ENCODE results near the gene CLPSL1.
"Not testable (repeated sequence)": the region's sequence is repeated elsewhere in the genome, so short reads cannot be mapped to it uniquely, and the experiment has no call there.

The CLPSL1 gene, protein sequence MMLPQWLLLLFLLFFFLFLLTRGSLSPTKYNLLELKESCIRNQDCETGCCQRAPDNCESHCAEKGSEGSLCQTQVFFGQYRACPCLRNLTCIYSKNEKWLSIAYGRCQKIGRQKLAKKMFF

DNA sequence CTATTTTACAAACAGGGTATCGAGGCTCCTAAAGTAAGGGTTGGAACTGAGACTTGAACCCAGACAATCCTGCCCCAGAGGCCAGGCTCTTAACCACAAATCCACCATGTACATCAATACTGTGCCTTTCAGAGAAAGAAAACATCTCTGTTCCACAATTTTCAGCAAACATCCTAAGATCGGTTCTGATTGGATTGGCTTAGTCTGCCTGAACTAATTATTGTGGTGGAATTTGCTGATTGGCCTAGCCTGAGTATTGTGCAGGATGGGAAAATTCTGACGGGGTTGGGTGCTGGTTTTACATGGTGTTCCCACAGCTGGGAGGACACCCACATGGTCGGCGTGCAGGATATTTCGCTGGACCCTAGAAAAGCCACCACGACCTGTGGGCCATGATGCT lies at the start of gene CLPSL1:
Gene CLPSL1, plus strand, starts transcription at position 301 of the 400 bp plus-strand sequence. Its CDS starts 92 bp downstream, at position 393.
- DNase-seq, result no peak

DNA sequence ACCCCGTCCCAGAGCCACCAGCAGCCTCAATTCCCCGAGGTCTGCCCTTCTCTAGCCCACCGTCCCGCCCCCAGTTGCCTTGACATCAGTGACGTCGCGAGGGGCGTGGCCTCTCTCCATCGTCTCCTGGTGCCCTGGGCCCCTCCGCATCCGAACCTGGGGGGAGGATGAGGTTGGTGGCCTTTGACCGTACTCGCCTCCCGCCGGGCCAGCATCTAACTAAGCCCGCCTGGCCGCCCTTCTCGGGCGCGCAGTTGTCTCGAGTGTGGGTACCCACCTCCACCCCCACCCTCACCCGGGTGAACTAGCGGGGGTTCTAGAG lies 49.4 kb upstream of the CLPSL1 start:
- peak; percentile 72 to 94 (median 86) for DNase-seq

DNA sequence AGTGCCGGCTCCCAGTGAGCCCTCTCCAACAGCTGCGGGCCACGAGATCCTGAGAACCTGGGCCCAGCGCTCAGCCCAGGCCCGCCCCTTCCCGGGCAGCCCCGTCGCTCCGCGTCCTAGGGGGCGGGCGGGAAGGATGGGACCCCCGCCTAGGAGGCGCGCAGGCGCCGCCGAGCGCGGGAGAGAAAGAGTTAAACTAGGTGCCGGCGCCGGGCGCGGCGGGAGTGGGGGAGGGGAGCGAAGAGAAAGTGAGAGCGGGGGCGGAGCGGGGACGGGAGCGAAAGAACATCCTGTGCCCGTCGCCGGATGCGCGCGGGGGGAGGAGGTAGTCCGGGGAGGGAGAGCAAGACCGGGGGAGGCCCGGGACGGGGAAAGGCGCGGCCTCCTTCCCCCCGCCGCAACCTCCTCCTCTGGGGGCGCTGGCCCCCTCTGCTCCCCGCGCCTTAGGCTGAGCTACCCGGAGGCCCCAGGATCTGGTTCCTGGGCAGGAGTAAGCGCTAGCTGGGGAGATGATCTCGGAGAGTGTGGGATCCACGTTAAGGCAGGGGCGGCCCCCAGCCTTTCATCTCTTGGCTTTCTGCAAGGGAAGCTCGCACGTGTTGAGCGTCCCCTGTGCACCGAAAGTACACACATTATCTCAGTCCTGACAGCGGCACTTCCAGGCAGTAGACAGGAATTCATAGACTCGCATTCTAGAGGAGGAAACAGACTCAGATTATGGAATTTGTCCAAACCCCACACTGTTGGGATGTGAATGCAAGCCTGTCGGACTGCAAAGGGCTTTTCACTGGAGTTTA lies 48.9 kb upstream of the CLPSL1 start:
- DNase-seq, result peak; percentile 71 to 94 (median 89)

DNA sequence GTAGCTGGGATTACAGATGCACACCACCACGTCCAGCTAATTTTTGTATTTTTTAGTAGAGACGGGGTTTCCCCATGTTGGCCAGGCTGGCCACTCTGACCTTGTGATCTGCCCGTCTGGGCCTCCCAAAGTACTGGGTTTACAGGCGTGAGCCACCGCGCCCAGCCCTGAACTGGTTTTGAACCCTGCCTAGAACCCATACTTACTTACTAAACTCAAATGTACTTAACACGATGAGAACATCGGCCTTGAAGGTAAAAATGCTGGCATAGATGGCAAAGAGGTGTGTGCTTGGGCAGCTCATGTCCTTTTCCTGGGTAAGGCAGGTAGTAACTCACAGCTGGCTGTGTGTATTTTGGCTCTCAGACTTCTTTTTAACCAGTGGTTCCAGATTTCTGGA lies 47.2 kb upstream of the CLPSL1 start:
- no peak for DNase-seq

DNA sequence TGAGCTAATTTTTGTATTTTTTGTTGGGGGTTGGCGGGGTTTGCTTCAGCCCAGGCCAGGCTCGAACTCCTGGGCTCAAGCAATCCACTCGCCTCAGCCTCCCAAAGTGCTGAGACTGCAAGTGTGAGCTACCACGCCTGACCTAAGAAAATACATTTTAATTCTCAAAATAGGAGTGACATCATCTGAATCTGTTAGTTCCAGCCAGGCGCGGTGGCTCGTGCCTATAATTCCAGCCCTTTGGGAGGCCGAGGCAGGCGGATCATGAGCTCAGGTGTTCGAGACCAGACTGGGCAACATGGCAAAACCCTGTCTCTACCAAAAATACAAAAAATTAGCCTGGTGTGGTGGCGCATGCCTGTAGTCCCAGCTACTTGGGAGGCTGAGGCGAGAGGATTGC lies 46.5 kb upstream of the CLPSL1 start:
- not testable (repeated sequence) for DNase-seq

DNA sequence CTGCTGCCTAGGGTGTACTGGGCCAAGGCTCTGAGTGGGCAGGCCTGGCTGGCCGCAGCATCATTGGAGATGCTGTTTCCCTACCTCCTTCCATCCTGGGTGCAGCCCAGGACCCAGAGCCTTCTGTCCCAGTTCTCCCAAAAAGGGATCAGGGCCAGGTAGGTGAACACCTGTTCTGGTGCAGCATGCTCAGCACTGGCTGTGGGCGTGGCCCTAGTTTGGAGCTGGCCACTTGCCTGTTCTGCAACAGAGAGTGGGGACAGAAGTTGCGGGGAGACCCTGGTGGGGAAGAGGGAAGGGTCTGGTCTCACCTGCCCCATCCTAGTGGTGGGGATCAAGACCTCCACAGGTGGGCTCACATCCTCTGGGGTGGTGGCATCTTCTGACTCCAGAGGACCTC lies 45.4 kb upstream of the CLPSL1 start:
- no peak for DNase-seq

DNA sequence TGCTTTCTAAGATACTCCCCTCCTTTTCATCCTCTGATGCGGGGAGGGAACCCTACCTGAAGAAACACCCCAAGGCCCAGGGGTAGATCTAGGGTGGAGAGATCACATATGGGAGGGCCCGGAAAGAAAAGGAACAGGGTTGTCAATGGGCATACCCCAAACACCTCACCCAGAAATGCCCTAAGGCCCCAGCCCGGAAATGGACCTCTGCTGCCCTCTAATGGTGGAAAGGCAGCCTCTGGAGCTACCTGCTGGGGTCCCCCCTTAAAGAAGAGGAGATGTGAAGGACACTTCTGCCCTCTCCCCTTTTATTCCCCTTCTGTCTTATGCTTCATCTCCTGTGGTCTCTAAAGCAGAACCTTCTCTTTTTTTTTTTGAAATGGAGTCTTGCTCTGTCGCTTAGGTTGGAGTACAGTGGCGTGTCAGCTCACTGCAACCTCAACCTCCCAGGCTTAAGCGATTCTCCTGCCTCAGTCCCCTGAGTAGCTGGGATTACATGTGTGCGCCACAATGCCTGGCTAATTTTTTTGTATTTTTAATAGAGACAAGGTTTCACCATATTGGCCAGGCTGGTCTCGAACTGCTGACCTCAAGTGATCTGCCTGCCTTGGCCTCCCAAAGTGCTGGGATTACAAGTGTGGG lies 44.4 kb upstream of the CLPSL1 start:
- peak; percentile 56 to 79 (median 74) for DNase-seq

DNA sequence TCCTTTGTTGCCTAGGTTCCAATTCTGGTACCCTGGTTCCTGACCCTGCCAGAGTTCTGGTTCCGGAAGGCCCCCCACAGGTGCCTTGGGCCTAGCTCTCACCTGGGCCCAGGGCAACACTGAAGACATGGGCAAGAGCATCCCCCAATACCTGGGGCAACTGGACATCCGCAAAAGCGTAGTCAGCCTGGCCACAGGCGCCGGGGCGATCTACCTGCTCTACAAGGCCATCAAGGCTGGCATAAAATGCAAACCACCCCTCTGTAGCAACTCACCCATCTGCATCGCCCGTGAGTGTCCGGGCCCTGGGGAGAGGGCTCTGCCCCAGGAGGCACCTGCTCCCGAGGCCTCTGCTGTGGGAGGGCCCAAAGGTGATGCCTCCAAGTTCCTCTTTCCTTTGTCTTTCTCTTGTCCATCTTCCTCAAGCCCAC lies 43.8 kb upstream of the CLPSL1 start, which contains the start of gene ARMC12:
Gene ARMC12, plus strand, starts transcription at position 51 of the 431 bp plus-strand sequence. Its CDS starts 77 bp downstream, at position 128.
- no peak for DNase-seq

DNA sequence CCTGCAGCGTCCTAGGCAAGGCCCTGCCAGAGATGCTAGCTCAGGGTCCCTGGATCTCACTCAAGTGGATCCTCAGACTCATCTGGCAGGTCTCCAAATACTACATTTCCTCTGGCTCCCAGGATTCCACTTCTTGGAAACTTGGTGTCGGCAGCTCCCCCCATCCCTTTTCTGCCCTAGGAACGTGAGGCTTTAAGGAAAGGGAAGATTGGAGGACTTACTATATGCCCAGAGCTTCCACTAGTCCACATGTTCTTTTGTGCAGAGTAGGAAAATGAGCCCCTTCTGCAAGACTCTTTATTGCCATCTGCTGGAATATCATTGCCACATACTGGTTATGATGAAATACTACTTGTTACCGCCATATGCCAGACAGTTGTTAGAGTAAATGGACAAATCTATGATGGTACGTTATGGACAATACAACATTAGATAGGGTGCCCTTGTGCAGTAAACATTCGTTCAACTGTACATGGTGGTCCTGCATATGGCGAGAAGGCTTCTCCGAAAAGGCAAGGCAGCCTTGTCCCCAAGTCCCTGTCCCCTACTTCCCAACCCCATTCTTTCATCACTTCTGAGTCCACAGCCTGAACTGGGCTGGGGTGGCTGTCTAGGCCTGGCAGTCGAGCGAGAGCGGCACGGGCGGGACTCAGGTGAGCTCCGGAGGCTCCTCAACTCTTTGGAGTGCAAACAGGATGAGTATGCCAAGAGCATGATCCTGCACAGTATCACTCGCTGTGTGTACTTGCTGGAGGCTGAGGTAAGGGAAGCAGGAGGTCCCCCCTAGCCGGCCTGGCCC lies 43.2 kb upstream of the CLPSL1 start:
- DNase-seq, result no peak

DNA sequence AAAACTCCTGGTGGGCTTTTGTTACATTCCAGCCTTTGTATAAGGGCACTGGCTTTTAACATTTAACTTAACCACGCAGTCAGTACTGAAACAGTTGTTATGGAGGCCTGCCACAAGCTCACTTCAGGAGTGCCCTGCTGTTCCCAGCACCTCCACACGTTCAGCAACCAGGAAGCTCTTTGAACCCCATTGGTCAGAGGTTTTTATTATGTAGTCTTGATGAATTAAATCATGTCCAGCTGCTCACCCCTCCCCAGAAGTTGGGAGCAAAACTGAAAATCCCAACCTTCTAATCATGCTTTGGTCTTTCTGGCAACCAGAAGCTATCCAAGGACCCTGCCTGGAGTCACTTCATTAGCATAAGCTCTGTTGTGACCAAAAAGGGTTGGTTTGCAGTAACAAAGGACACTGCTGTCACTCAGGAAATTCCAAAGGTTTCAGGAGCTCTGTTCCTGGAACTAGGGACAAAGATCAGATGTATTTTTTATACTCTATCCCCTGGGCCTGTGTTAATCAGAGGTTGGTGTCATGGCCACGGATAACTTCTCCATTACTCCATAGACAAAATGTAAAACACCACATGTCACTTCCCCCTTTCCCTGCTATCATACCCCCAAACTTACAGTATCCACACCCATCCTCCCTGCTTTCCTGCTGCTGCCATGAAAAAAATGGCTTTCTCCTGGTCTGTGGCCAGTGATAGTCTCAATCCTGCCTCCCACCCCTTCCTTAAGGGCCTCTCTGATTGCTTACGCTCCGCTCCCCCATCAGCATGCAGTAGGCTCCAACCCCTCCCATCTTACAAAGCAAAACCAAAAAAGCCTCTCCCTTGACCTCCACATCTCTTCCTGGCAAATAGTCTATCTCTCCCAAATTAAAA lies 40.9 kb upstream of the CLPSL1 start:
- no peak for DNase-seq

DNA sequence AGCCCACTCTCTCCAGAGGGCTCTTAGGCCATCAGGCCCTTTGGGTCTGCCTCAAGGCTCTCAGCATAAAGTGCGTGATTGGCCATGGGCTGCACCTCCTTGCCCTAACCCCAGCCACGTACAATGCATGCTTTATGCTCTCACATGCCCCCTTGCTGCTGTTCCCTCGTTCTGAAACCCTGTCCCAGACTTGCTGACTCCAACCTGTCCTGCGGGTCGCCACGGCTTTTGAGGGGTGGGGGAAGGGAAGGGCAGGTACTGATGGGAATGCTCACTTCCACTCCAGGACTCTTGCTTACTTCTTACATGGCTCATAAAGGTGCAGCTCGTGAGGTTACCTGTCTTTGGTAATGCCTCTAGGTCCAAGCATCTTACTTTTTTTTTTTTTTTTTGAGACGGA lies 38.0 kb upstream of the CLPSL1 start:
- no peak for DNase-seq

DNA sequence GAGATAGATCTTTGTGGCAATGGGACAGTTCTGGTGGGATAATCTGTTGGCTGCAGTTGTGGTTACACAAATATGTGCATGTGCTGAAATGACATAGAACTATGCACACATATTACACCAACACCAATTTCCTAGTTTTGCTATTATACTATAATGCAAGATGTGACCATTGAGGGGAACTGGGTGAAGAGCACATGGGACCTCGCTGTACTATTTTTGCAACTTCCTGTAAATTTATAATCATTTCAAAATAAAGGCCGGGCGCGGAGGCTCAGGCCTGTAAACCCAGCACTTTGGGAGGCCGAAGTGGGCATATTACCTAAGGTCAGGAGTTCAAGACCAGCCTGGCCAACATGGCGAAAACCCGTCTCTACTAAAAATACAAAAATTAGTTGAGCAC lies 35.3 kb upstream of the CLPSL1 start:
- no peak for DNase-seq

DNA sequence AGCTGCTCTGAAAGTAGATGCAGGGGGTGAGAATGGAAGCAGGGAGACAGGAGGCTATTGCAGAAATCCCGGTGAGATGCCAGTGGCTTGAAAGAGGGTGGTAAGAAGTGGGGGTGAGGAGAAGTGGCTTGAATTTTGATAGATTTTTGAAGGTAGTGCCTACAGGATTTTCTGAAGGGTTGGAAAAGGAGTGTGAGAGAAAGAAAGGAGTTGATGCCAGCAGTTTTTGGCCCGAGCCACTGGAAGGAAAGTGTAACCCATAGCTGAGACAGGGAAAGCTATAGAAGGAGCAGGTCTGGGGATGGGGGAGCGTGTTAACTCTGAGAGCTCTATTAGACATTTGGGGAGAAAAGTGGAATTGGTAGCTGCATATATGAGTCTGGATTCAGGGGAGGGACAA lies 34.3 kb upstream of the CLPSL1 start:
- no peak for DNase-seq

DNA sequence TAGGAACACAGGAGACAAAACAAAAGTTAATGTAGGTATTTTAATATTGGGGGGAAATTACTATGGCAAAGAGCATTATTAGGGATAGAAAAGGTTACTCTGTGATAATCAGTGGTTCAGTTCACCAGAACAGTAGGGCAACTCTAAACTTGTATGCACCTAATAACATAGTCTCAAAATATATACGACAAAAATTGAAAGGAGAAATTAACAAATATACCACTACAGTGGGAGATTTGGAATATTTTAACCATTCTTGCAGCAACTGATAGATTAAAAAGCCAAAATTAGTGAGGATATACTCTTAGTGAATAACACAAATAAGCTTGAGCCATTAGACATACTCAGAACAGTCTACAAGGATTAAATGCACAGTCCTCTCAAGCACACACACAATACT lies 32.9 kb upstream of the CLPSL1 start:
- no peak for DNase-seq

DNA sequence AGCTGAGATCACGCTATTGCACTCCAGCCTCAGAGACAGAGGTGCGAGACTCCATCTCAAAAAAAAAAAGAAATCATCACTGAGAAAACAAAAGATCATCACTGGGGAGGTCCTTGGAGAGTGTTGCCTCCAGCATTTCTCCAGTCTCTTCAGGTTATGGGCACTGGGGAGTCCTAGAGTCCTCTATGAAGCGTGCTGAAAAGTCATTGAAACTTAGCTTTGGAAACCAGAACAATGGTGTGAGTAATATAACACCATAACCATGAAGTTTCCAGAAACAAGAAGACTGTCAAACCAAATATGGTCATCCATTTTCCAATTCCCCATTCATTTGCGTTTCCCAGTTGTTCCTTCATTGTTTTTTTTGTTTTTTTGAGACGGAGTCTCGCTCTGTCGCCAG lies 30.3 kb upstream of the CLPSL1 start:
- DNase-seq, result no peak

DNA sequence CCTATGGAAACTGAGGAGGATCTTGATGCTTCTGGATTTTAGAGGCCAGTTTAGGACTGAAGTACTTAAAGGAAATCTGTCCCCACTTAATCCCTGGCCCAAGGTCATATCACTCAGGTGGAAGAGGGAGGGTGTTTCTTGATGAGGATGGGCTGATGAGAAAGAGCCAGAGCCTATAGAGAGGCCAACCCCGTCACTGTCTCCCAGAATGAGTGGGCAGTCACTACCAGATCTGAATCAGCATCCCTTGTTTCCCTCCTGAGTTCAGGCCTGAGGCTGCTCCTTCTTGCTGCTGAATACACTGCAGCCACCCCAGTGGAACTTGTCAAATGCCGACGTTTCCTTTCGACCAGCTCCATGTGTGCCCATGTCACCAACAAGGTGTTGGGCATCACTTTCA lies 29.2 kb upstream of the CLPSL1 start:
- no peak for DNase-seq

DNA sequence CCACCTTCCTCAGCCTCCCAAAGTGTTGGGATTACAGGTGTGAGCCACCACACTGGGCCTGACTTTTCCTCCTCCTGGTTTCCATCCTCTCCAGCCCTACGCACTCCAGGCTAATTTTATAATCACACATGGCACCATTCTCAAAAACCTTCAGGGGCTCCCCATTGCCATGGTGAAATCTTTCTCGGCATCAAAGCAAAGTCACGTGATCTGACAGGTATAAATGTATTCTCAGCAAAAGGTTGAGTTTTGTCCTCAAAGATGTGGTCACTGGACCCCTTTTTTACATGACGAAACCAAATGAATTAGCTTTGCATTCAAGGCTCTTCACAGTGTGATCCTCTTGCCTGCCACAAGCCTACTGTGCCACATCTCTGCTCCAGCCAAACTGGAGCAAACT lies 28.5 kb upstream of the CLPSL1 start:
- no peak for DNase-seq

DNA sequence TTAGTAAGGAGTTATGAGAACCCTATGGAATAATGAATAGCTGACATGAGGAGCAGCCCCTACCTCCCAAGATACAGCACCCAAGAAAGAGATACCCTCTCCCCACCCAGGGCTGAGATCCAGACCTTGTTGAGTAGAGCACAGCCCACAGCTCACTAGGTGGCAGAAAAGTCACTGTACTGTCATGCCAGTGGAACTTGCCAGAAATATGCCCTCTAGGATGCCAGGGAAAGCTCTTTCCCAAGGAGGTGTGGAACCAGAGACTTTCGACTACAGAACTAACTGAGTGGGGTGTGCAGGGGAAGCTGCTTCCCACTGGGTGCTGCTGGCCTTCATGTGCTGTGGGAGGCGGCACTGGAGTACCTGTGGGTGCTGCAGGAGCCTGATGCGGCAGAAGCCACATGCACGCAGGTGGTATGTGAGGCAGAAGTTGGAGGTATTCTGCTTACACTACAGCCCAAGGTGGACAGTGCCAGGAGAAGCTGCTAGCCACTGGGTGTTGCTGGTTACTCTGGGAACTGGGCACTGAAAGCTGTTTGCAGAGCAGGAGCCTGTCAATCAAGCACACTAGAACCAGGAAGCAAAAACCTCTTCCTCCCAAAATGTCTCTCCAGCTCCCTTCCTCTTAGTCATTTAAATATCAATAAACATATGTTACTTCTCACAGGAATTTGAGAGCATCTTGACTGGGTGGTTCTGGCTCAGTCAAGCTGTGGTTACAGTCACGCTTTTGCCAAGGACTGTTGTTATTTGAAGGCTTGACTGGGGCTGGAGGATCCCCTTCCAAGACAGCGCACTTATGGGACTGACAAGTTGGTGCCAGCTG lies 26.2 kb upstream of the CLPSL1 start:
- DNase-seq, result no peak

DNA sequence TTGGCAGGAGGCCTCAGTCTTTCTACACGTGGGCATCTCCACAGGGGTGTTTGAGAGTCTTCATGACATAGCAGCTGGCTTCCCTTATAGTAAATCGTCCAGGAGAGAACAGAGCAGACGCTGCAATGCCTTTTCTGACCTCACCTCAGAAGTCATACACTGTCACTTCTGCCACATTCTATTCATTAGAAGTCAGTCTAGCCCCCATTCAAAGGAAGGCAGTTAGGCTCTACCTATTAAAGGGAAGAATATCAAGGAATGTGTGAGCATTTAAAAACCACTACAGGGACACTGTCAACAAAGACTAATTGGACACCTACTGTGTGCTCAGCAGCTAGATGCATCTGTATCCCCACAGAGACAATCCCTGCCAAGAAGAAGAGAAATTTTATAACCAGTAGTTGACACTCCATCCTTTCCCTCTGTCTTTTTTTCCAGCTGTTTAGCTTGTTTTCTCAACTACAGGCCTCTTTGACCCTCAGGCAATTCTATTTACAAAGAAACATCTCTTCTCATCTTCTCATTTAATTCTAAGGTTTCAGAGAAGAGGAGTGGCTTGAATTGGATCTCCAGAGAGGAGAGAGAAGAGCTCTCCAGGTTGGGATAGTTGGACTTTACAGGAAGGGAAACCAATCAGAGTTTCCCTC lies 25.4 kb upstream of the CLPSL1 start:
- no peak for DNase-seq

DNA sequence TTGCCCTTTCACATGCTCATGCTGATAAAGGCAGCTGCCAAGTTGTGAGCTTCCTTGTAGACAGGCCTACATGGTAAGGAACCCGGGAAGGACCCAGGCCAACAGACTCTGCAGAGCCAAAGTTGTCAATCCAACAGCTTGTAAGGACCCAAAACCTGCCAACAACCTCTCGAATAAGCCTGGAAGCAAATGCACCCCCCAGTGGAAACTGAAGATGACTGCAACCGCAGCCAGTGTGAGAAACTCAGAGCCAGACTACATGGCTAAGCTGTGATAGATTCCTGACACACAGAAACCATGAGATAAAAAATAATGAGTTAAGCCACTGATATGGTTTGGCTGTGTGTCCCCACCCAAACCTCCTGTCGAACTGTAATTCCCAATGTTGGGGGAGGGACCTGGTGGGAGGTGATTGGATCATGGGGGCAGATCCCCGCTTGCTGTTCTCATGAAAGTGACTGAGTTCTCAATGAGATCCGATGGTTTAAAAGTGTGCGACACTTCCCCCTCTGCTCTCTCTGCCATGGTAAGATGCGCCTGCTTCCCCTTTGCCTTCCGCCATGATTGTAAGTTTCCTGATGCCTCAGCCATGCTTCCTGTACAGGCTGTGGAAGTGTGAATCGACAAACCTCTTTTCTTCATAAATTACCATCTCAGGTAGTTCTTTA lies 23.2 kb upstream of the CLPSL1 start:
- DNase-seq, result no peak

All from activated naive CD4-positive, alpha-beta T cell (primary cell).